NCI-H82 (cell line): ENCODE results near the gene SYS1.

ENCODE experiments used
- DNase-seq: peaks from one replicate; lab custom pipeline; 2025; lab: John Stamatoyannopoulos, UW

Gene SYS1

GRCh38 chr20:45391559-45391958 is 28.6 kb downstream of the SYS1 start:
- DNase-seq: no peak

- peak; percentile 42 for DNase-seq
These were observed 29.8 kb downstream of the SYS1 start for GRCh38 chr20:45392733-45393132.

GRCh38 chr20:45394221-45395113 is 31.5 kb downstream of the SYS1 start:
- DNase-seq: no peak

DNA sequence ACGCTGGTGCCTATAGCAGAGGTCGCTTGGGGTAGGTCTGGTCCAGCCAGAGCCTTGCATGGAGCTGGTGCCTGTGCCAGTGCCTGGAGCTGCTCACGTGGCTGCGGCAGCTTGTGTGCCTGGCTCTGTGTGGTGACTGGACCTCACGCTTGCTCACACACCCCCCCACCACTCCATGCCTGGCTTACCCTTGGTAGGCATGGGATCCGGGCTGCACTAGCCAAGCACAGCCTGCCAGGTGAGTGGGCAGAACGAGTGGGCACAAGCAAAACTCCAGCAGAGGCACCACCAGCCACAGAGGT is 32.1 kb downstream of the SYS1 start:
- no peak for DNase-seq

- DNase-seq: no peak
These were observed 36.1 kb downstream of the SYS1 start for GRCh38 chr20:45399018-45399417.

DNA sequence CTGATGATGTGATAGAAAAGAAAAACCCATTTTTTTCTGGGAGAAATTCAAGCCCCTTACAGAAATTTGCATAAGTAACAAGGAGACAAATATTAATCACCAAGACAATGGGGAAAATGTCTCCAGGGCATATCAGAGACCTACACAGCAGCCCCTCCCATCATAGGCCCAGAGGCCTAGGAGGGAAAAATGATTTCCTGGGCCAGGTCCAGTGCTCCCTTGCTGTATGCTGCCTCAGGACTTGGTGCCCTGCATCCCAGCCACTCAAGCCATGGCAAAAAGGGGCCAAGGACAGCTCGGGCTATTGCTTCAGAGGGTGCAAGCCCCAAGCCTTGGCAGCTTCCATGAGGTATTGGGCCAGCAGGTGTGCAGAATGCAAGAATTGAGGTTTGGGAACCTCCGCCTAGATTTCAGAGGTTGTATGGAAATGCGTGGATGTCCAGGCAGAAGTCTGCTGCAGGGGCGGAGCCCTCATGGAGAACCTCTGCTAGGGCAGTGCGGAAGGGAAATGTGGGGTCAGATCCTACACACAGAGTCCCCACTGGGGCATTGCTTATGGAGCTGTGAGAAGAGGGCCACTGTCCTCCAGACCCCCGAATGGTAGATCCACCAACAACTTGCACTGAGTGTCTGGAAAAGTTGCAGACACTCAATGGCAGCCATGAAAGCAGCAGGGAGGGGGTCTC is 37.5 kb downstream of the SYS1 start:
- DNase-seq: no peak

DNA sequence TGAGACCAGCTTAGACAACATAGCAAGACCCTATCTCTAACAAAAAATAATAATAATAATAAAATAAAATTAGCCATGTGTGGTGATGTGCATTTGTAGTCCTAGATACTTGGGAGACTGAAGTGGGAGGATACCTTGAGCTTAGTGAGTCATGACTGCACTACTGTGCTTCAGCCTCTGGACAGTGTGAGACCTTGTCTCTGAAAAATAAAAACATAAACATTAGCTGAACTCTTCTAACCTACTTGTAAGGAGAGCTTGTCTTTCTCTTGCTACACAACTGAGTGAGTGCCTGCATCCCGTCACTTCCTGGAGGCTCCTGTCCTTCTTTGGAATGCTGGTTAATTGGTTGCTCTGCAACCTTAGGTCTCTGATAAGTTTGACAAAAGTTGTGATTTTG is 40.0 kb downstream of the SYS1 start:
- DNase-seq: no peak

DNA sequence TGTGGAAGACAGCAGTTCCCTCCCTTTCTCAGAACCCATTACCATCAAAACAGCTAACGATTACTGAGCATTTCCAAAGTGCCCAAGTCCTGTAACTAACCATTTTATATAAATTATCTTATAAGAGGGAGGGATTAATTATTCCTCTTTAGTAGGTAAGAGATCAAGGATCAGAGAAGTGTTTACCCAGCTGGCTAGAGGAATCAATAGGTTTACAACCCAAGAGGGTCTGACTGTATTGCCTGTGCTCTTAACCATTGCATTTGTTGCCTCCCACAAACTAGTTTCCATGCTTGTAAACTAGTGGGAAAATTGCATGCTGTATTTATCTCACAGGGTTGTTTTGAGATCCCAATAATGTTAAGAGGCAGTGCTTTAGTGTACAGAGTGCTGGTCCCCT is 41.5 kb downstream of the SYS1 start:
- peak; percentile 54 for DNase-seq

DNA sequence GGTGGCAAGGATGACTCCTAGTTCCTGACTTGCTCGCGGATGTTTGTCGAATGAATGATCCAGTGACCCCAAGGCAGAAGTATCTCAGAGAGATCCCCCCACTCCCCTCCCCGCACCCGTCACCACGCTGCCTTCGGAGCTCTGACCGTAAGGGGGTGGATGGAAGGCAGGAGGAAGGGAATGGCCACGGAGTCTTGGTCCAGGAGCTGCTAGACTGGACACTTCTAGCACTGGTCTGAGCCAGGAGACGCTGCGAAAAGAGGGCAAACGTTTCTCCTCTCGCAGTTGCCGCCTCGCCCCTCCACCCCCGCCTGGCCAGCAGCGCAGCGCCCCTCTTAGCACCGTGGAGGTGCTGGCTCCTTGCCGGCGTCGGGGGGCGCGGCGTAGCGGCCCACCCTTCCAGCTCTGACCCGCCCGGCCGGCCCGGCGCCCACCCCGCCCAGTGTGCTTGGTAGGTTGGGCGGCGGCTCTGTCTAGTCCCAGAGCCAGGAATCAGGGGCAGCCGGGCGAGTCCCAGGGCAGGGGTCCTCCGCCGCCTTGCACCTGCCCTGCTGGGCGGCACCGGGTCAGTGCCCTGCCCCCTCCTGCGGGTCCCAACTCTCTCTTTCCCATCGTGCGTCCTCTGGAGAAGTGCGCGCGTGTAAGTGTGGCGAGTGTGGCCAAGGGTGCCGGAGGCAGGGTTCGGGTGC is 42.8 kb downstream of the SYS1 start:
- DNase-seq: peak; percentile 45

DNA sequence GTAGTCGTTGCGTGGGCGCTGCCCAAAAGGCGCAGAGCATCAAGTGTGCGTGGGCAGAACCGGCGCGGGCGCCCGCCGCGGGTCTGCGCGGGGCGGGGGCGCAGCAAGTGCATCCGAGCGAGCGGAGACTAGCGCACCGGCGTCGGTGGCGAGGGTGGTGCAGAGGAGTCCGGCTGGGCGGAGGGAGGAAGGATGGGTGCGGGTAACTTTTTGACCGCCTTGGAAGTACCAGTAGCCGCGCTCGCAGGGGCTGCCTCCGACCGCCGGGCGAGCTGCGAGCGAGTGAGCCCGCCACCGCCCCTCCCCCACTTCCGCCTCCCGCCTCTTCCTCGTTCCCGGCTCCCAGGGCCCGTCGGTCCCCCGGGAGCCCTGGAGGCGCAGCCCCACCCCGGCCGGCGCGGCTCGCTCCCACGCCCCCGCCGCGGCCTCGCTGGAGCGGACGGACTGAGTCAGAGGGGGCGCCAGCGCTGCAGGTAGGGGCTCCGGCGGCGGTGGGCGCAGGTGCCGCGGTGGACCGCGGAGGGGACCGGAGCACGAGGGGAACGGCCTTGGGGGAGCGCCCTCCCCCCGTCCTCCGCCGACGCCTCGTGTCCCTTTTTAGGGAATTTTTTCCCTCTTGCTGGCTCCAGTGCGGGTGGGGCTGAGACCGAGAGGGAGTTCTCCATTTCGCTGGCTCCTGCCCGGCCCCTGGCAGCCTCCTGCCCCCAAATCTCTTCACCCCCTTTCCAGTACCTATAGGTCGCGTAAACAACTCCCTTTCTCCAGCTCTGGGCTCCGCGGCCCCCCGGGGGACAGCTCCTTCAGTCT is 43.5 kb downstream of the SYS1 start:
- DNase-seq: peak; percentile 82

- peak; percentile 67 for DNase-seq
These were observed 44.2 kb downstream of the SYS1 start for GRCh38 chr20:45407067-45407745.

DNA sequence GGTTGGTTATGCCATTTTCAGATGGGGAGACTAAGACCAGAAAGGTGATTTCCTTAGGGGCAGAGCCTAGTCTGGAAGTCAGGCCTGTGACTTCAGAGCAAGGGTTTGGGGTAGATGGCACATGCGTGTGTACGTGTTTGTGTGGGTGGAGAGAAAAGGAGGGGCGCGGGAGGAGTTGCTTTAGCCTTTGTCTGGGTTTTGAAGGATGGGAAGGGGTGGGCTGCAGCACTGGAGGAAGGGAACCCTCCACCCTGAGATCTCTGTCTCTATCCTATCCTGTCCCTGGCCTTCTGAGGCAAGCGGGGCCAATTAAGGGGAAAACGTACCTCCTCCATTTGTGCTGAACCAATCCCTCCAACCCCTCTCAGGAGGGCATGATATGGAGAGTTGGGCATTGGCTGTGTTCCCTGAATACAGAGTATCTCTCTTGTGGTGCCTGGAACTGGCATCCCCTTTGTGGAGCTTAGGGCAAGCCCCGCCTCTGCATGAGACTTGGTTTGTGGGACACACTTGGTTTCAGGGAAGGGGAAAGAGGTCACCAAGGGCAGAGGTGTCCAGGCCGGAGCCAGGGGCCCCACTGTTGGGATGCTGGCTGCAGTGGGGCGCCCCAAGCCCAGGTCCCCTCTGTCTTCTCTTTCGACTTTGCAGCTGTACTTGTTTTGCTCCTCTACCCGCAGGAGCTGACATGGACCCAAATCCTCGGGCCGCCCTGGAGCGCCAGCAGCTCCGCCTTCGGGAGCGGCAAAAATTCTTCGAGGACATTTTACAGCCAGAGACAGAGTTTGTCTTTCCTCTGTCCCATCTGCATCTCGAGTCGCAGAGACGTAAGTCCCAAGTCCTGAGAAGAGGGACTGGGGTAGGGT is 45.1 kb downstream of the SYS1 start, which contains the start of gene DBNDD2:
TSS of gene DBNDD2 (plus strand) at position 507 of the 863 bp plus-strand sequence. CDS start at position 686, 179 bp downstream.
- DNase-seq: no peak

- DNase-seq: no peak
These were observed 45.8 kb downstream of the SYS1 start for GRCh38 chr20:45408646-45409213.

DNA sequence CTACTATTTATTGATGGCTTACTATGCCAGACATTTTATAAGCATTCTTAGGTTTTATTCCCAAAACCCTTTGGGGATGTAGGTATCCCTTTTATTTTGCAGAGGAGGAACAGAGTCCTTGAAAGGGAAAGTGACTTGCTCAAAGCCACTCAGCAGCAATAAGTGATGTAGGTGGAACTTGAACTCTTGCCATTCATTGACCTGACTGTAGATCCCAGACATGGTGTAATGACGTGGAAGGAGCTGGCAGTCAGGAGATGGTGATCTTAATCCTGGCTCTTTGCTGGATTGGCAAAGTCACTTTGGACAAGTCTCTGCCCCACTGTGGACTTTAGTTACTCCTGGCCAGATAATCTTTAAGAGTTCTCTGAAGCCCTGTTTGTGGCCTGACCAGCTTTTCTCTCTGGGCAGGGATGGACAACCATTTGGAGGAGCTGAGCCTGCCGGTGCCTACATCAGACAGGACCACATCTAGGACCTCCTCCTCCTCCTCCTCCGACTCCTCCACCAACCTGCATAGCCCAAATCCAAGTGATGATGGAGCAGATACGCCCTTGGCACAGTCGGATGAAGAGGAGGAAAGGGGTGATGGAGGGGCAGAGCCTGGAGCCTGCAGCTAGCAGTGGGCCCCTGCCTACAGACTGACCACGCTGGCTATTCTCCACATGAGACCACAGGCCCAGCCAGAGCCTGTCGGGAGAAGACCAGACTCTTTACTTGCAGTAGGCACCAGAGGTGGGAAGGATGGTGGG is 46.7 kb downstream of the SYS1 start:
- DNase-seq: no peak

- no peak for DNase-seq
These were observed 47.9 kb downstream of the SYS1 start for GRCh38 chr20:45410887-45411286.

DNA sequence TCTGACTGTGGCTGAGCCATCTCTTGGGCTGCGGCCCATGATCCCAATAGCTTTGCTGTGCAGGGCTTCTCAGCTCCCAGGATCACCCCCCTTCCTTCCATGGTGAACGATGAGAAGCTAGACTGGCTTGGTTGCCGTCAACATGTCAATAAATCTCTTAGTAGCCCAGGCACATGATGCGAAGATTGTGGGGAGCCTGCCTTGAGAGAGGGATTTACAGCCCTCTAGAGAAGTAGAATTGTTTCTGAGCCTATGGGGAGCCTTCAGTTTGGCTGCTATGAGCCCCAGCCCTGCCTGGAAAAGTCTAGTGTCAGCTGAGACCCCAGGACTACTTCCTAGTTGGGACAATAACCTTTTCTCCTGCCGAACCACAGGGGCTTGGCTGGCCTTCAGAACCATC is 49.7 kb downstream of the SYS1 start:
- no peak for DNase-seq

DNA sequence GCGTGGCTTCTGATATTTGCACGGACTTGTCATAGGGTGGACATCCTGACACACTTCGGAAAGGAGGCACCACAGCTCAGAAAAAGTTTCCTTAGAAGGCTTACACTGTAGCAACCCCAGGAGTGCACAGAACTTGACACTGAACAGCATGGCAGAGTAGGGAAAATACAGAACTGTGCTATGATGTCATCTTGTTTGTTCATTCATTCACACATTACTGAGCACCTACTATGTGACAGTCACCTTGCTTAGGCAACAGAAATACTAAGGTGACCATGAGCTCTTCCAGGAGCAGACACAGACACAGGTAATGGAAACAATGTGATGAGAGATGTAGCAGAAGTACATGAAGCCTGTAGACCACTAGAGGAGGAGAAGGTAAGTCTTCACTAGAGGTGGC is 50.5 kb downstream of the SYS1 start:
- no peak for DNase-seq

- DNase-seq: peak; percentile 95
These were observed 53.1 kb downstream of the SYS1 start, which contains the start of gene PIGT for GRCh38 chr20:45415822-45416637. TSS of gene PIGT (plus strand) at chr20:45416141. CDS start at chr20:45416157, 16 bp downstream.
